HG02571 (cell line): ENCODE measurements around the gene PAM16.

Experiments used
- ATAC-seq: cut with Tn5 transposase; IDR thresholded peaks from one replicate; pipeline ENCODE4 v1.9.1; 2021; ENCODE audit warnings: mild to moderate bottlenecking, moderate library complexity; ENCODE audit not compliant: unreplicated experiment

Gene PAM16

DNA sequence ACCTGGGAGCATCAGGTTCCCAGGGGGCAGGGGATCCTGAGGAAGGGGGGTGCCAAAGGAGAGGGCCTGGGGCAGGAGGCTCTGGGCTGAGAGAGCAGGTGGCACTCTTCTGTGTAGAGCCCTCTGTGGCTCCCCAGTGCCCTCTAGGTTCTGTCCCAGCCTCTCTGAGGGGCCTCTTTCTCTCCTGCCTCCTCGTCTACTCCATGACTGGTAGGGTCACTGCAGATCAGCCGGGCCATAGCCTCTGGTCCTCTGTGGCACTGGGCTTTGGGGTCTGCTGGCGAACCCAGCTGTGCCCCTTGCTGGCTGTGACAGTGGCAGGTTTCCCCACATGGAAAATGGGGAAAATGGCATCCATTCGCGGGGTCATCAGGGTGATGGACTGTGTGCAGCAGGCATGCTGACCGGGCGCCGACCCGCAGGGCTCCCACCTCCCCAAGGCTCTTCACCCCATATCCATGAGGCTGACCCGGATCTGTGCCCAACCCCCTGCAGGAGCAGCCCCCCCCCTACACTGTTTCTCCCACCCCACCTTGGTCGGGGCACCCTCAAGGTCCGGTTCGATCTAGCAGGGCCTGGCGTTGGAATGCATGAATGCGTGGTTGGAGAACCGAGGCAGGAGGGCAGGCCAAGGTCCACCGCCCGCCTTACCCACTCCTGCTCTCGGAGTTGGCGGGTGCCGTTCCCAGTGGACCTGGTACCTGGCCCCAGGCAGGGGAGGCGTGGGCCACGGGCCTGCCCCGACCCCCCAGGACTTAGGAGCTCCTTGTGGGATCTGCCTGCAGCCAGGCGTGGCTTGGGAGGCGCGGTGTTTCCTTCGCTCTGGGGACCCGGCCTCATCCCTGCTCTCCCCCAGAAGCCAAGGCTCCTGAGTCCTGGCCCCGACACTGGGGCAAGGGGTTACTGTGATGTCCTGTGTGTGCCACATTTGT is 28.7 kb downstream of the PAM16 start:
- ATAC-seq = no peak

- ATAC-seq = no peak
Observed at GRCh38 chr16:4321286-4322120, 29.6 kb downstream of the PAM16 start.

DNA sequence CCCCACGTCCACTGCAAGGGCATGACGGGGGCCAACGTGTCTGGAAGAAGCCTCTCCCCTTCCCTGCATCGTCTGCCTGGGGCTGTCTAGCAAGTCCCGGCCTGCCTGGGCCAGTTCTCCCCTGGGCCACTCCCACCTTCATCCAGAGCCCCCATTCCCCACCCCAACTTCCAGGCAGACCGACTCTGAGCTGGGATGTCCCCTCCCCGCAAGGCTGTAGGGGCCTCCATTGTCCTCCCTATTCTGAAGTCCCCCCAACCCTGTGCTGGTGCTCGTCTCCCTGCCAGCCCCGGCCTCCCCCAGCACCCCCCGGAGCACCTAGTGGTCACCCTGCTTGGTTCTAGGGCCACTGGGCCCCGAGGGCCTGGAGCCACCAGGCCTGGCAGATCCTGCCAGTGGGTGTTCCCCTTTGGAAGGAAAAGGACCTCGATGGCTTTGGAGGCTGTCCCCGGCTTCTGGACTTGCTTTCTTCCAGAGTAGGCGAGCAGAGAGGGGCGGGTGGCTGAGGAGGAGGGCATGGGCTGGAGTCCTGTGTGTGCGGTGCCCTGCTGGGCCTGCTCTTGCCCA is 30.5 kb downstream of the PAM16 start:
- ATAC-seq = no peak

DNA sequence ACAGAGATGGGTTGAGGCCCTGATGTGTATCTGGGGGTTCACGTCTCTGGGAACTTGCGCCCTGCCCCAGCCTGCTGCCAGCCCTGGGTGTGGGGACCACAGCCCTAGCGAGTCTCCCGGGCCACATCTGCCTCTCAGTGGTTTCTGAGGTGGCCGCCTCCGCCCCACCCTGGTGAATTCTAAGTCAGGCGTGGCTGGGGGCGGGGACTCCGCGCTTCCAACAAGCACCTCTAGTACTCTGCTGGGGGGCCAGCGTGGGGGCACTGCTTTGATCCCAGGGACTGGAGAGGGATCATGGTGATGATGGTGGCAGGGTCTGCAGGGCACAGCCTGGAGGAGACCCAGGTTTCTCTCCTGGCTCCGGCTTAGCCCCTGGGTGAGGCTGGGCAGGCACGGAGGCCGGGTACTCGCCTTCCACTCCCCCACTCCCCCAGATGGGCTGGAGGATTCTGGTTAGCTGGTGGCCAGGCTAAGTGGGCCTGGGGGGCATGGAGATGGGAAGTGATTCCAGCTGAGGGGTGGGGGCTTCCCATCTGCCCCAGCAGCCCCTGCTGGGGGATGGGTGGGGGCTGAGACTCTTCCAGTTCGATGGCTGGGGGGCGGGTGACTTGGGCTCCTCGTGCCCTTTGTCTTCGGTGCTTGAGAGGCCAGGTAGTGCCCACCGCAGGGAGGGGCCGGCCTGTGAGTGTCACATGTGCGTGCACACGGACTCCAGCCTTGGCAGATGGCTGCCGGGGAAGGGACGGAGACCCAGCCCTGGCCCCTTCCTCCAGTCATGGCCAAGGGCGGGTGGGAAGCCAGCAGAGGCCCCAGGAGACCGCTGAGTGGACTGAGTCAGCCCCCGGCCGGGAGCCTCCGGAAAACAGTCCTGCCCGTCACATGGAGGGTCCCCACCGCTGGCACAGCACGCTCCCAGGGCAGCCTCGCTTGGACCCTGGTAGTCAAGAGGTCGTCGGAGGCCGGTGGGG is 31.4 kb downstream of the PAM16 start:
- no peak for ATAC-seq

GRCh38 chr16:4318967-4319366 is 32.2 kb downstream of the PAM16 start:
- no peak for ATAC-seq

DNA sequence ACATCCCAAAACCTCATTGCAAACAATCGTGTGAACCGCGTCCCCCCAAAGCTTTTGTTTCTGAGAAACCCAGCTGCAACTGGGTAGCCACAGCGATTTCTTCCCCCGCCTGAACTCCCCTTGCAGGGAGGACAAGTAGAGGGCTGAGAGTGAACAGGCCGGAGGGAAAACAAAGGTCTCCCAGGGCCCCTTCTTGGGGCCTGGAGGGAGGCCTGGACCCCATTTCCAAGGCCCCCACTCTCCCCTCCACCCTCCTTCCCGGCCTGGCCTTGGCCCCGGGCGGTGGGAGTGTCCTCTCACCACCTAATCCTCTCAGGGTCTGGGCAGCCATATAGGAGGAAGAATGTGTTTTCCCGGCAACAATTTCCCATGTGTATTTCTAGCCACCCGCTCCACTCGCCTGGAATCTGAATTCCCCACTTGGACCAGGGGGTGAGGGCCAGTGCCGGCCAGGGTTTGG is 32.6 kb downstream of the PAM16 start:
- ATAC-seq = no peak

- no peak for ATAC-seq
Observed at GRCh38 chr16:4317532-4318450, 33.3 kb downstream of the PAM16 start.

DNA sequence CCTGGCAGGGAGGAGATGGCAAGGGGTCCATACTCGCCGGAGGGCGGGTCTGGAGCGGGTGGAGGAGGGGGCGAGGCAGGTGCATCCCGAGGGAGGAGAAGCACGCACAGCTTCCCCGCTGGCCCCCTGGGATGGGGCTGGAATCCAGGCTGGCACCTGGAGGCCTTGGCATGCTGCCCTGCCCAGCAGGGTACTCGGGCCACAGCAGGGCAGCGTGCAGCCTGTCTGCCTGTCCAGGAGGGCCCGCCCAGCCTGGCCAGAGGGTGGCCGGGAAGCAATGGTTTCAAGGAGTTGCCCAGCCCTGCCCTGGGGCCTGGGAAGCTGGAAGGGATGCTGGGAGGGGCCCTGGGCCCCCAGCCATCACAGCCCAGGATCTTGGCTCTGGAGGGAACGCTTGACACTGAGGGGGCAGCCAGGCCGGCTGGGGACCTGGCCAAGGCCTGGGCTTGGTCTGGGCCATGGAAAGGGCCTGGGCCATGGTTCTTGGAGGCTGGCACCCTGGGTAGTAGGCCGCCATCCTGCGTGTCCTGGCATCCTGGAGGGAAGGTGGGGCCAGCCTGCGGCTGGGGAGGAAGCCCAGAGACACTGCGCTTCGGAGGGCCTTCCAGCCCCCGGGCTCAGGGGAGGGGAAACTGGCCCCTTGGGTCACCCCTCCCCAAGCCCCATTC is 34.1 kb downstream of the PAM16 start:
- no peak for ATAC-seq

DNA sequence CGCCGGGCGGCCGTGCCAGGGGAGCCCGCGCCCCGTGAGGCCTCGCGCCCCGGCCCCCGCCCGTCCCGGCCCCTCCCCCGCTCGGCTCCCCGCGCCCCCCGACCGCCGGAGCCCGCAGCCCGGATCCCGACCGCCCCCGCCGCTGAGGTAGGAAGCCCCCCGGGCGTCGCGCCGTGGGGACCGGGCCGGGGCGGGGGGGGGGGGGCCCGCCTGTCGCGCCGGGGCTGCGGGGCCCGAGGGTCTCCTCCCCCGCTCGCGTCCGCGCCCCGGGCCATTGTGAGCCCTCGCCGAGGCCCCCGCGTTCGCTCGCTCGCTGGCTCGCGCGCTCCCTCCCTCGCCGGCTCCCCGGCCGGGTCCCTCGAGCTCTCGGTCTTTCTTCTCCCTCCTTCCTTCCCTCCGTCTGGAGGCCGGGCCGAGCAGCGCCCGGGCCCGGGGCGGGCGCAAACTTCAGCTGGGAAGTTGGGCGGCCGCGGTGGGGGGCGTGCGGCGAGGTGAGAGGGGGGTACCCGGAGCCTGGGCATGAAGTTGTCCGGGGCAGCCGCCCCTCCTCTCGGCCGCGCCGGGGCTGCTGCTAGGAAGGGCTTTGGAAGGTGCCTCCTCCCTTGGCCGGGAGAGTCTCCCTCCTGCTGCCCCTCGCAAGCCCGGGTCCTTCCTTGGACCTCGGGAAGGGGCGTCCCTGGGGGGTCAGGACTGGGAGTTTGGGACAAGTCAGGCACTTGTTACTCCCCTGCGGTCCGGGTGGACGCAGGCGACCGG is 34.8 kb downstream of the PAM16 start:
- ATAC-seq = no peak

DNA sequence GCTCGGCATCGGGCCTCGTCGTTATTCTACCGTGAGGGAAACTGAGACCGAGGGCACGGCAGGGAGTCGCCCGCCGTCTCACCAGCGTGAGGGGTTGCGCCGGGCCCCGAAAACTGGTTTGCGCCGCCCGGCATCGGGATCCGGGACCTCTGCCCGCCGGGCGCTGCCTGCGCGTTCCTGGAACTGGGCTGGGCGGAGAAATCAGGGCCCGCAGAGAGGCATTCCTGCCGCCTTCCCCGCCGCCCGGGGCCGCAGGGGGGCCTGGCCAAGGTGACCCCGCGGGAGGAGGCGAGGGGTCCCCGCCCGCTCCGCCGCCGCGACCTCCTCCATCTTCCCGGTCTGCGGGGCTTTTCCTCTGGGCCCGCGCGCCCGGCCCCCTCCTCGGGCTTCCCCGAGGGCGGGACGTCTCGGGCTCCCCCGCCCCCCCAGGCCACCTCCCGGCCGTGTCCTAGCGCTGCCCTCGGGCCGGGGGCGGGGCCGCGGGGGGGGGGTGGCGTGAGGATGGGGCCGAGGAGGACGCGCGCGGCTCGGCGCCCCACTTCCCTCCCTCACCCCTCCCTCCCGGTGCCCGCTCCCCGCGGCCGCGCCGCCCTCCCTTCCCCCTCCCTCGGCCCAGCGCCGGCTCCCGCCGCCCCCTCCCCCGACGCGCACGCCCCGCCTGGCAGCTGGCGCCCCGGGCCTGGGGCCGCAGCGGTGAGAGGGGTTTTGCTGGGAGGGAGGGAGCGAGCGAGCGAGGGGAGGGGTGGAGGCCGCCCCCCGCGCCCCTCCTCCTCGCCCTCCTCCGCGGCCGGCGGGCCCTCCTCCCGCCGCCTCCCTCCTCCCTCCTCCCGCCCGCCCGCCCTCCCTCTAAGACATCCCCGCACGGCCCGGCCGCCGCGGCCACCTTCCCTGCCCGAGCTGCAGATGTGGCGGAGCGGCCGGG is 35.7 kb downstream of the PAM16 start, which contains the start of gene GLIS2:
Gene GLIS2 (plus strand): TSS at position 882 of the 922 bp plus-strand sequence. CDS start 16,214 bp downstream, outside the sequence.
- no peak for ATAC-seq

- no peak for ATAC-seq
Observed at GRCh38 chr16:4314532-4315185, 36.5 kb downstream of the PAM16 start.

DNA sequence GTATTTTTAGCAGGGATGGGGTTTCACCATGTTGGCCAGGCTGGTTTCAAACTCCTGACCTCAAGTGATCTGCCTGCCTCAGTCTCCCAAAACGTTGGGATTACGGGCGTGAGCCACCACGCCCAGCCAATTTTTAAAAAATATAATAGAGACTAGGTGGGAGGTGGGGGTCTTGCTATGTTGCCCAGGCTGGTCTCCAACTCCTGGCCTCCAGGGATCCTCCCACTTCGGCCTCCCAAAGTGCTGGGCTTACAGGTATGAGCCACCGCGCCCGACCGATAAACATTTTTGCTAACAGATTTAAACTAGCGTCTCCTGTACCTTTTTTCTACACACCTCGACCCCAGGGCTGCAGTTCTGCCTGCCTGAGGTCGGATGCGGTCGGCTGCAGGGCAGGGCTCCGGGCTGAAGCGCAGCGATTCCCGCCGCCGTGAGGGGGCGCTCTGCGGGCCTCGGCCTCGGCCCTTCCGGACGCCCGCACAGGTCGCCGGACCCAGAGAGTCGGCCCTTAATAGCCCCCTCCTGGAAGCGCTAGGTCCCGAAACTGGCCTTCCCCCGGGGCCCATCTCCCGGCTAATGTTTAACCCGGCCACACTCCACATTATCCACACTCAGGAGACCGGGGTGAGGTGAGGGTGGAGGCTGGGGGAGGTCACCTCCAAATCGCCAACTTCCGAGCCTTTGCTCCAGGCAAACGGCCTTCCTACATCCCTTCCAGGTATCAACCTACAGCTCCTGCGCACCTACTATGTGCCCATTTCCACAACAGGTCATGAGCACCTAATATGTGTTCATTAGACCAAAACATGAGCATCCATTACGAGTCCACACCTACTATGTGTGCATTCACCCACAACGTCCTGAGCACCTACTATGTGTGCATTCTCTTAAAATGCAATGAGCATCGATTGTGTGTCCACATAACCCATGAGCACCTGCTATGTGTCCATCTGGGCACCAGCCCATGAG is 37.3 kb downstream of the PAM16 start:
- ATAC-seq = no peak

- ATAC-seq = no peak
Observed at GRCh38 chr16:4309833-4310266, 41.3 kb downstream of the PAM16 start.

- ATAC-seq = no peak
Observed at GRCh38 chr16:4309102-4309832, 41.9 kb downstream of the PAM16 start.
